Activated T-cell treated with anti-CD3 and anti-CD28 coated beads, Interleukin-2, amount 50 U/mL, for 4 hours (primary cell): ENCODE data around the gene RUBCN. TPM values are rescaled to one million over a fixed set of nuclear protein-coding genes. Genes with fewer than 3 reads are reported as not detected.
"Not testable (repeated sequence)": the region's sequence is repeated elsewhere in the genome, so short reads cannot be mapped to it uniquely, and the experiment has no call there.

Source experiments
- ATAC-seq, 2 donors: fragments of 200-7000 bp; cut with Tn5 transposase; one replicate each; pipeline ENCODE4 v1.10.0; 2021
- DNase-seq: peaks from one replicate; pipeline ENCODE4 v3.0.0-alpha.2; 2020
- H3K27me3 Mint-ChIP-seq: one replicate; pipeline ENCODE4 v1.8.0; 2021; ENCODE audit warnings: low read depth, mixed read lengths
- H3K36me3 Mint-ChIP-seq: one replicate; pipeline ENCODE4 v1.8.0; 2022; ENCODE audit warnings: mixed read lengths; ENCODE audit not compliant: insufficient read depth
- H3K4me1 Mint-ChIP-seq: one replicate; pipeline ENCODE4 v1.8.0; 2021; ENCODE audit warnings: low read depth, mixed read lengths
- H3K4me3 Mint-ChIP-seq: one replicate; pipeline ENCODE4 v1.8.0; 2021; ENCODE audit warnings: mild to moderate bottlenecking, moderate library complexity, mixed read lengths
- H3K9me3 Mint-ChIP-seq: one replicate; pipeline ENCODE4 v1.8.0; 2021; ENCODE audit warnings: mixed read lengths
- total RNA-seq, 3 donors: library from RNA; stranded (reverse); gene quantifications; one replicate each; pipeline ENCODE4 v1.2.1, GENCODE V29; 2021

Gene RUBCN
- total RNA-seq, 3 donors from 2014 or later: 36.9 to 47.0 (median 39.5) TPM

DNA sequence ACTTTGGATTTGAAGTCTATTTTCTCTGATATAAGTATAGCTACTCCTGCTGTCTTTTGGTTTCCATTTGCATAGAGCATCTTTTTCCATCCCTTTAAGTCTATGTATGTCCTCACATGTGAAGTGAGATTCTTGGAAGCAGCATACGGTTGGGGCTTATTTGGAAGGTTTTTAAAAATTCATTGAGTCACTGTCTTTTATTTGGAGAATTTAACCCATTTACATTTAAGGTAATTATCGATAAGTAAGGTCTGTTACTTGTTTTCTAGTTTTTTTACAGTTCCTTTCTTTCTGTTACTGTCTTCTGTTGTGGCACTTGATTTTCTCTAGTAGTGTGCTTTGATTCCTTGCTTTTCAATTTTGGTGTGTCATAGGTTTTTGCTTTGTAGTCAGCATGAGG is 14.0 kb downstream of the RUBCN start:
- H3K9me3 Mint-ChIP-seq: no peaks in the 10 kb centered on the region
- peaks cover 16% of the 10 kb centered on the region for H3K36me3 Mint-ChIP-seq
- H3K27me3 Mint-ChIP-seq: no peaks in the 10 kb centered on the region
- peaks cover 4% of the 10 kb centered on the region for H3K4me1 Mint-ChIP-seq
- no peak for ATAC-seq
- DNase-seq: no peak
- H3K4me3 Mint-ChIP-seq: no peak overlapping the region

DNA sequence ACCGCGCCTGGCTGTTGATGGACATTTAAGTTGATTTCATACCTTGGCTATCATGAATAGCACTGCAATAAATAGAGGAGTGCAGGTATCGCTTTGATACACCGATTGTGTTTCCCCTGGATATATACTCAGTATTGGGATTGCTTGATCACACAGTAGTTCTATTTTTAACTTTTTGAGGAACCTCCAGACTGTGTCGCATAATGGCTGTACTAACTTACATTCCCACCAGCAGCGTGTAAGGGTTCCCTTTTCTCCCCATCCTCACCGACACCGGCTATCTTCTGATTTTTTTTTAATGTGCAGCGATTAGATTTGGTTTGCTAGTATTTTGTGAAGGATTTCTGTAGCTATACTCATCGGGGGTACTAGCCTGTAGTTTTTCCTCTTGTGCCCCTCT is 16.0 kb downstream of the RUBCN start:
- no peaks in the 10 kb centered on the region for H3K9me3 Mint-ChIP-seq
- ATAC-seq: no peak
- H3K36me3 Mint-ChIP-seq: peaks cover 30% of the 10 kb centered on the region
- no peak overlapping the region for H3K4me3 Mint-ChIP-seq
- no peaks in the 10 kb centered on the region for H3K27me3 Mint-ChIP-seq
- no peak for DNase-seq
- peaks cover 4% of the 10 kb centered on the region for H3K4me1 Mint-ChIP-seq

GRCh38 chr3:197718891-197719290 is 17.8 kb downstream of the RUBCN start:
- Mint-ChIP-seq H3K27me3 (no peaks in the 10 kb centered on the region), H3K9me3 (no peaks in the 10 kb centered on the region), H3K4me3 (no peak overlapping the region), H3K36me3 (peaks cover 38% of the 10 kb centered on the region), H3K4me1 (peaks cover 4% of the 10 kb centered on the region)
- DNase-seq: no peak
- ATAC-seq: no peak

DNA sequence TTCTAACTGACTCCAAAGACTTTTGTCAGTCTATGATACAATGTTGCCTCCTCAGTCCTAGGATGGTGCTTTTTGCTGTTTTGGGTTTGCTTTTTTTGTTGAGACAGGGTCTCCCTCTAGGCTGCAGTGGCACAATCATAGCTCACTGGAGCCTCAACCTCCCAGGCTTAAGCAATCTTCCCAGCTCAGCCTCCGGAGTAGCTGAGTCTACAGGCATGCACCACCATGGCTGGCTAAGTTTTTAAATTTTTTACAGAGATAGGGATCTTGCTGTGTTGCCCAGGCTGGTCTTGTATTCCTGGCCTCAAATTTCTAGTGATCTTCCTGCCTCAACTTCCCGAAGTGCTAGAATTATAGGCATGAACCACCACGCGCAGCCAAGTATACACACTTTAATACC is 22.5 kb downstream of the RUBCN start:
- H3K9me3 Mint-ChIP-seq: no peaks in the 10 kb centered on the region
- H3K4me3 Mint-ChIP-seq: no peak overlapping the region
- H3K27me3 Mint-ChIP-seq: no peaks in the 10 kb centered on the region
- peaks cover 24% of the 10 kb centered on the region for H3K4me1 Mint-ChIP-seq
- DNase-seq: no peak
- peaks cover 31% of the 10 kb centered on the region for H3K36me3 Mint-ChIP-seq
- no peak for ATAC-seq

- ATAC-seq (no peak), DNase-seq (no peak)
- H3K36me3 Mint-ChIP-seq: peaks cover 31% of the 10 kb centered on the region
- H3K4me1 Mint-ChIP-seq: peaks cover 24% of the 10 kb centered on the region
- H3K4me3 Mint-ChIP-seq: peak overlapping the region; percentile 67
- H3K27me3 Mint-ChIP-seq: no peaks in the 10 kb centered on the region
- H3K9me3 Mint-ChIP-seq: no peaks in the 10 kb centered on the region
Measured at GRCh38 chr3:197713477-197713822, 23.3 kb downstream of the RUBCN start.

DNA sequence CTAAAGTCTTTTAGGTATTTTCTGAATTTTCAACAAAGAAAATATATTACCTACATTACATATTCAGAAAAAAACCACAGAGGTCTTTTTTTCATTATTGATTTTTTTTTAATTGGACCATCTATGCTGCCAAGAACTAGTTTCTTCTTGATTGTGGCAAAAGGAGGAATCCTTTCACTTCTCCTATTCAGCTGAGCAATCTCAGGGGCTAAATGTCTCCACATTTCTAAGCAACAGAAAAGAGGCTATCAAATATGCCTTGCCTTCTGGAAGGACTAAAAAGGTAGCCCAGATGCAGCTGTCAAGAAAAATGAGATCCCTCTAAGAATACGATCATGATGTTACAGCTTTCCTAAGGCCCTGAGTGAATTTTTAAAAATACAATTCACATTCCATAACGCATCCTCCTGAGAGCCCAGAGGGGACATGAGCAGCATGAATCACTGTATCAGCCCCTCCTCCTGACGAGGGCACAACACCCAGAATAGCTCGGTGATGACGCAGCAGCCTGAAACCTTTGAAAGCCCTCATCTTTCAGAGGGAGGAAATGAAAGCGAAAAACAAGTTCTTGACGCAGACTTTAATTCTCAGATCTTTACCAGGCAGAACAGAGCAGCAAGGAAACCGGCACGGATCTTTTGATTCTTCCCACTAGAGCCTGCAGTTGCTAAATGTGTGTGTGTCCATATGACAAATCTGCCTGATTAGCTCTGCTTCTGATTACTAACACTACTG is 24.6 kb downstream of the RUBCN start:
- Mint-ChIP-seq H3K9me3 (no peaks in the 10 kb centered on the region), H3K4me3 (peak overlapping the region; percentile 67), H3K4me1 (peaks cover 24% of the 10 kb centered on the region), H3K36me3 (peaks cover 23% of the 10 kb centered on the region), H3K27me3 (no peaks in the 10 kb centered on the region)
- DNase-seq: peak; percentile 79
- ATAC-seq: peak; percentile 98 to 99

DNA sequence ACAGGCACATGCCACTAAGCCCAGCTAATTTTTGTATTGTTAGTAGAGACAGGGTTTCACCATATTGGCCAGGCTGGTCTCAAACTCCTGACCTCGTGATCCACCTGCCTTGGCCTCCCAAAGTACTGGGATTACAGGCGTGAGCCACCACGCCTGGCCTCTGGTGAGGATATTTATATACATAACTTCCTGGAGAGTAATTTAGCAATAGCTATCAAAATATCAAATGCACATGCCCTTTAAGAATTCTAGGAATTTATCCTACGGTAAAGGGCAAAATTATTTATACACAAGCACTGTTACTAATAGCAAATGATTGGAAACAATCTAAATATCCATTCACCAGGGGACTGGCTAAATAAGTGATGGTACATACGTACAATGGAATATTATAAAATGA is 25.7 kb downstream of the RUBCN start:
- not testable (repeated sequence) for H3K4me3 Mint-ChIP-seq, H3K9me3 Mint-ChIP-seq

DNA sequence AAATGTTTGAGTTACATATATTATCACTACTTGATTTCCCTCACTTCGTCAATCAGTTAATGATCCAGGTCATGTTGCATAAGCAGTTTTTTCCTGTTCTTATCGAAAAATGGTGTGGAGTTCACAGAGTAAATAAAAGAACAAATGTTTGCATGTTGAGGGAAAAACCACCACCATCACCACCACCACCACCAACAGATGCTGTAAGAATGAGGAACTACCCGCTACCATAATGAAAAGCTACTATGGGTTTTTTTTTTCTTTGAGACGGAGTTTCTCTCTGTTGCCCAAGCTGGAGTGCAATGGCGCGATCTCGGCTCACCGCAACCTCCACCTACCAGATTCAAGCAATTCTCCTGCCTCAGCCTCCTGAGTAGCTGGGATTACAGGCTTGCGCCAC is 27.6 kb downstream of the RUBCN start:
- Mint-ChIP-seq H3K4me3 (no peak overlapping the region), H3K27me3 (no peaks in the 10 kb centered on the region), H3K36me3 (peaks cover 13% of the 10 kb centered on the region), H3K9me3 (no peaks in the 10 kb centered on the region), H3K4me1 (peaks cover 23% of the 10 kb centered on the region)
- ATAC-seq (no peak), DNase-seq (no peak)

More for the DNA sequence above, 25.7 kb downstream of the RUBCN start:
- H3K36me3 Mint-ChIP-seq: peaks cover 16% of the 10 kb centered on the region
- H3K4me1 Mint-ChIP-seq: peaks cover 24% of the 10 kb centered on the region
- DNase-seq, ATAC-seq, H3K27me3 Mint-ChIP-seq: not testable (repeated sequence)

DNA sequence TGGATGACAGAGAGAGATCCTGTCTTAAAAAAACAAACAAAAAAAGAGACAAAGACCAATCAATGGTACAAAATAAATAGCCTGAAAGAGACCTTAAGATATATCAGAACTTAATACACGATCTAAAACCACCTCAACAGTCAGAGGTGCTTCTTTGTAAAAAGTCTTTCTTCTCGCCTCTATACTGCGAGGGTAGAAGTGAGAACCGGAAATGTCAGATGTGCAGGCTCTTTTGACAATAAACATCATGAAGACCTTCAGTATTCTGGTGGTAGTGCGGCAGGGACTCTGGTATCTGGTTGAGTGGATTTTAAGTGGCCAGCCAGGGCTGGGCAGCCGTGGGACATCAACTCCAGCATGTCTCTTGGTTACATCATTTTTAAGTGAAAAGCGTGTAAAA is 30.0 kb downstream of the RUBCN start:
- DNase-seq (no peak), ATAC-seq (no peak)
- Mint-ChIP-seq H3K27me3 (no peaks in the 10 kb centered on the region), H3K4me1 (peaks cover 4% of the 10 kb centered on the region), H3K9me3 (no peaks in the 10 kb centered on the region), H3K4me3 (peak overlapping the region; percentile 33), H3K36me3 (peaks cover 16% of the 10 kb centered on the region)

DNA sequence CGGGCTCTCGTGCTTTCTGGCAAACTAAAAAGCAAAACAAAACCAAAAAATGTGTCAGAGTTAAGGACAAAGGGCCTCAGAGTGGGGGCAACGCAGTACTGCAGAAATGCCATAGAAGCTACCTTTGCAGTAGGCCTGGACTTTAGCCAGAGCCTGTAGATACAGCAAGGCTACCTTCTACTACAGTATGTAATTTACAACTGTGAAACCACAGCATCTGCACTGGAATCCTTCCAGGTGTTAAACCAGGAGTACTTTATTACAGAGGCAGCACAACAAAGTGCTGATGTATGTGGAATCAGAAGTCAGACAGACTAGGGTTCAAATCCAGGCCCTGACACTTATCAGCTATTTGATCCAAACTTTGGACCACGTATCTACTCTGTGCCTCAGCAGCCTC is 34.9 kb downstream of the RUBCN start:
- Mint-ChIP-seq H3K4me1 (no peaks in the 10 kb centered on the region), H3K4me3 (no peak overlapping the region), H3K27me3 (no peaks in the 10 kb centered on the region), H3K9me3 (no peaks in the 10 kb centered on the region), H3K36me3 (peaks cover 51% of the 10 kb centered on the region)
- ATAC-seq: no peak
- DNase-seq: no peak

DNA sequence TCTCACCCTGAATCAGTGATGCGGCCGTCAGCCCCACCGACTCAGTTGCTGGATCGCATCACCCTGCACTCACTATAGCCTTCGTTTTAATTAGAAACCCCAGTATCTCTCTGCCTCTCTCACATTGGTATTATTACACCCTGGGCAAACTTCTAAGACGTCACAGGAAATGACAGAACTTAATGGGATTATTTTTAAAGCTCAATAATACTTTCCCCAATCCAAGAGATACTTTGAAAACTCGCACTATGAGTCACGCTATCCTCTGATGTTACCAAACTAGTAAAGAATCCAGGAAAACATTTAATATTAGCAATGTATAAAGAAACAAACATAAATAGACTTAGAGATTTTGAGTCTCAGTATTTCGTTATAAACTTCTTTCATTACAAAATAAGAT is 36.6 kb downstream of the RUBCN start:
- ATAC-seq: no peak
- Mint-ChIP-seq H3K27me3 (no peaks in the 10 kb centered on the region), H3K9me3 (no peaks in the 10 kb centered on the region), H3K4me1 (no peaks in the 10 kb centered on the region), H3K4me3 (no peak overlapping the region), H3K36me3 (peaks cover 57% of the 10 kb centered on the region)
- no peak for DNase-seq

DNA sequence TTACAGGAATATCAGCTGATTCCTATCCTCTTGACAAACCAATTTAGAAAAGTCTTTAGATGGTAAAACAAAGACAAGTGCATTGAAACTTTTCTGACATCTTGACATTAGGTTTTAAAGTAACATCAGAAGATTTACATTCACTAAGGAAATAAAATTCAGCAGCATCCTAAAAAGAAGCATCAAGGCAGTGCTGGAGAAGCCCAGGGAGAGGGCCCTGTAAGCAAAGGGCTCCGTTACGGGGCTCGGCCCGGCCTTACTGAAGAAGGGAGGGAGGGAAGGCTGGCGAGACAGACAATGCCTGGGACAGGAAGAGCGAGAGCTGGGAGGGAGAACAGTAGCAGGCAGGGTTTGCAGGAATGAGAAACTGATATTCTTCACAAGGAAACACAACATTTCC is 39.3 kb downstream of the RUBCN start:
- no peak for ATAC-seq
- no peaks in the 10 kb centered on the region for H3K9me3 Mint-ChIP-seq
- H3K4me3 Mint-ChIP-seq: no peak overlapping the region
- H3K4me1 Mint-ChIP-seq: no peaks in the 10 kb centered on the region
- H3K36me3 Mint-ChIP-seq: peaks cover 64% of the 10 kb centered on the region
- no peak for DNase-seq
- H3K27me3 Mint-ChIP-seq: no peaks in the 10 kb centered on the region

DNA sequence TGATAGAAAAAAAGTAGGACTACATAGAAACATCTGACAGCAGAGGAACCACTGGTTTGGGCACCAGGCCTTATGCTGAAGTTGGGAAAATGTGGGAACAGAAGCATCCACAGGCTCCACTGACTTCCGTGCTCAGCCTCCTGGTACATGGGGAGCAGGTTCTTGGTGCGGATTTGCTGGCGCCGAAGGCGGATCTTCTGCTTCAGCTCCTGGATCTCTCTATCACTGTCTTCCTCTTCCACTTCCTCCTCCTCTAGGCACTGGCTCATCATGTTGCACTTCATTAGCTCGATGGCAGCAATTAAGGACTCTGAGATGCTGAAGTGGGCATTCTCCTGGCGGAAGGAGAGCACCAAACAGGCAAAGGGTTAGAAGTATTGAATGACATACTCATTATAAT is 42.5 kb downstream of the RUBCN start:
- Mint-ChIP-seq H3K4me3 (no peak overlapping the region), H3K4me1 (no peaks in the 10 kb centered on the region), H3K36me3 (peaks cover 61% of the 10 kb centered on the region), H3K27me3 (no peaks in the 10 kb centered on the region), H3K9me3 (no peaks in the 10 kb centered on the region)
- ATAC-seq: no peak
- no peak for DNase-seq

DNA sequence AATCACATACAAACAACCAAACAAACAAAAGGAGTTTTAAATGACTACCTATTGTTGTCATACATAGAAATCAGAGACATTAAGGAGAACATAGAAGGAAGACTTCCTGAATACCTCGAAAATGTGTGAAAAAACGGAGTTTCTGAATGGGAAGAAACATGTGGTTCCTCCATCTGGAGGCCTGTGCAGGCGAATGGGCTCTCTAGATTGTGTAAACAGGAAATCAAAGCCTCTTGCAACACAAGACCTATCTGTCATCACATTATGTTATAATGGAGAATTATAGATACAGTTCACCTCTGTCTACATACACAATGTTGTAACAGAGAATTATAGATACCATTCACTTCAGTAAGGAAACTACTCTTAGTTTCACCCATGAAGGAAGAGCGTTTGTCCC is 44.1 kb downstream of the RUBCN start:
- Mint-ChIP-seq H3K27me3 (no peaks in the 10 kb centered on the region), H3K4me1 (no peaks in the 10 kb centered on the region), H3K4me3 (no peak overlapping the region), H3K36me3 (peaks cover 55% of the 10 kb centered on the region), H3K9me3 (no peaks in the 10 kb centered on the region)
- DNase-seq (no peak), ATAC-seq (no peak)

- no peak for DNase-seq
- Mint-ChIP-seq H3K36me3 (peaks cover 45% of the 10 kb centered on the region), H3K4me3 (no peak overlapping the region), H3K4me1 (no peaks in the 10 kb centered on the region), H3K27me3 (no peaks in the 10 kb centered on the region), H3K9me3 (no peaks in the 10 kb centered on the region)
- no peak for ATAC-seq
Measured at GRCh38 chr3:197690754-197691153, 46.0 kb downstream of the RUBCN start.
